GM23338 (cell line): ENCODE measurements around the gene KCNB1. TPM values are rescaled to one million over a fixed set of nuclear protein-coding genes. Genes with fewer than 3 reads are reported as not detected.

Experiments used
- ATAC-seq: fragments of 200-7000 bp; cut with Tn5 transposase; 3 replicates; pipeline ENCODE4 v1.9.1; 2020
- DNase-seq: peaks from one replicate; pipeline ENCODE4 v3.0.0-alpha.2; 2015; ENCODE audit warnings: low spot score
- H2AFZ ChIP-seq: fragments of 200-600 bp; sonication (generic); 2 replicates; pipeline ENCODE4 v1.8.0; 2016; ENCODE audit warnings: antibody characterized with exemption, mild to moderate bottlenecking, moderate library complexity
- H3F3A ChIP-seq: fragments of 200-600 bp; sonication (generic); replicated peaks from 2 replicates; pipeline ENCODE4 v1.8.0; 2017; ENCODE audit warnings: antibody characterized with exemption, mixed run types, low read depth
- H3K27ac ChIP-seq: fragments of 200-600 bp; sonication (generic); 2 replicates; pipeline ENCODE4 v1.6.1; 2016; ENCODE audit warnings: low read depth
- H3K27me3 ChIP-seq: fragments of 200-600 bp; sonication (generic); 2 replicates; pipeline ENCODE4 v1.8.0; 2016; ENCODE audit warnings: mild to moderate bottlenecking, mixed run types, moderate library complexity; ENCODE audit not compliant: insufficient read depth
- H3K36me3 ChIP-seq: fragments of 200-600 bp; sonication (generic); 2 replicates; pipeline ENCODE4 v1.8.0; 2016; ENCODE audit warnings: mild to moderate bottlenecking; ENCODE audit not compliant: insufficient read depth
- H3K4me1 ChIP-seq: fragments of 200-600 bp; sonication (generic); 2 replicates; pipeline ENCODE4 v1.8.0; 2016; ENCODE audit warnings: mild to moderate bottlenecking, moderate library complexity; ENCODE audit not compliant: insufficient read depth
- H3K4me2 ChIP-seq: fragments of 200-600 bp; sonication (generic); 2 replicates; pipeline ENCODE4 v1.7.1; 2017; ENCODE audit warnings: mixed run types
- H3K4me3 ChIP-seq: fragments of 200-600 bp; sonication (generic); 2 replicates; pipeline ENCODE4 v1.6.1; 2016; ENCODE audit warnings: mixed run types
- H3K79me2 ChIP-seq: fragments of 200-600 bp; sonication (generic); replicated peaks from 2 replicates; pipeline ENCODE4 v1.8.0; 2017; ENCODE audit warnings: mild to moderate bottlenecking; ENCODE audit not compliant: insufficient read depth
- H3K9me2 ChIP-seq: fragments of 200-600 bp; sonication (generic); 2 replicates; pipeline ENCODE4 v1.8.0; 2017; ENCODE audit not compliant: insufficient read depth
- H4K20me1 ChIP-seq: fragments of 200-600 bp; sonication (generic); replicated peaks from 2 replicates; pipeline ENCODE4 v1.8.0; 2017; ENCODE audit warnings: mild to moderate bottlenecking; ENCODE audit not compliant: insufficient read depth
- H3K27ac Mint-ChIP-seq: 2 replicates; pipeline ENCODE4 v1.8.0; 2020; ENCODE audit warnings: inconsistent platforms, mild to moderate bottlenecking, moderate library complexity, mixed read lengths
- H3K27me3 Mint-ChIP-seq: 3 replicates; pipeline ENCODE4 v1.8.0; 2022; ENCODE audit warnings: low read depth, mild to moderate bottlenecking, moderate library complexity, mixed read lengths, inconsistent platforms; ENCODE audit not compliant: insufficient read depth, poor library complexity
- H3K36me3 Mint-ChIP-seq: 3 replicates; pipeline ENCODE4 v1.8.0; 2021; ENCODE audit warnings: low read depth, mild to moderate bottlenecking, inconsistent platforms, moderate library complexity, mixed read lengths
- H3K4me1 Mint-ChIP-seq: 3 replicates; pipeline ENCODE4 v1.8.0; 2020; ENCODE audit warnings: mild to moderate bottlenecking, inconsistent platforms, mixed read lengths
- H3K4me3 Mint-ChIP-seq: 3 replicates; pipeline ENCODE4 v1.8.0; 2021; ENCODE audit warnings: moderate library complexity, mild to moderate bottlenecking, inconsistent platforms, mixed read lengths
- H3K9me3 Mint-ChIP-seq: 3 replicates; pipeline ENCODE4 v1.8.0; 2020; ENCODE audit warnings: moderate library complexity, mild to moderate bottlenecking, inconsistent platforms, mixed read lengths
- CREB1 ChIP-seq: fragments of 250-450 bp; sonication (Bioruptor Pico); IDR thresholded peaks from 2 replicates; pipeline ENCODE4 v1.5.0; 2020; ENCODE audit warnings: low read depth, mild to moderate bottlenecking, moderate library complexity
- CTCF ChIP-seq, 2 experiments: fragments of 200-600 bp in 1 of 2; sonication (generic) in 1 of 2; conservative IDR thresholded peaks; 2 replicates each; pipeline versions ENCODE4 v1.5.1 to v1.6.1; 2016 to 2017; ENCODE audit warnings: antibody characterized with exemption in 2 of 2, low read depth in 2 of 2, mild to moderate bottlenecking in 2 of 2, moderate library complexity in 1 of 2
- ETS1 ChIP-seq: IDR thresholded peaks from 2 replicates; pipeline ENCODE4 v1.6.1; 2016; ENCODE audit warnings: antibody characterized with exemption
- EZH2 ChIP-seq: fragments of 200-600 bp; sonication (generic); IDR thresholded peaks from one replicate; pipeline ENCODE4 v1.8.0; 2017; ENCODE audit warnings: antibody characterized with exemption, mild to moderate bottlenecking, low read depth; ENCODE audit not compliant: unreplicated experiment
- EZH2phosphoT487 ChIP-seq: fragments of 200-600 bp; sonication (generic); IDR thresholded peaks from one replicate; pipeline ENCODE4 v1.8.1; 2018; ENCODE audit warnings: antibody characterized with exemption; ENCODE audit not compliant: unreplicated experiment
- JUNB ChIP-seq: IDR thresholded peaks from one replicate; pipeline ENCODE4 v1.6.1; 2016; ENCODE audit warnings: antibody characterized with exemption; ENCODE audit not compliant: unreplicated experiment
- NANOG ChIP-seq: IDR thresholded peaks from 2 replicates; pipeline ENCODE4 v1.6.1; 2016; ENCODE audit warnings: antibody characterized with exemption, borderline replicate concordance
- POLR2AphosphoS5 ChIP-seq: IDR thresholded peaks from 2 replicates; pipeline ENCODE4 v1.6.1; 2016; ENCODE audit warnings: antibody characterized with exemption, low read depth
- REST ChIP-seq: IDR thresholded peaks from one replicate; pipeline ENCODE4 v1.6.1; 2018; ENCODE audit warnings: antibody characterized with exemption; ENCODE audit not compliant: unreplicated experiment
- STAT1 ChIP-seq: IDR thresholded peaks from one replicate; pipeline ENCODE4 v1.6.1; 2016; ENCODE audit warnings: antibody characterized with exemption; ENCODE audit not compliant: unreplicated experiment
- ZNF114 ChIP-seq: fragments of 250-450 bp; sonication (Bioruptor Pico); IDR thresholded peaks from 2 replicates; pipeline ENCODE4 v1.5.0; 2020; ENCODE audit warnings: mild to moderate bottlenecking, moderate library complexity
- ZNF331 ChIP-seq: fragments of 250-450 bp; sonication (Bioruptor Pico); IDR thresholded peaks from 2 replicates; pipeline ENCODE4 v1.5.0; 2020; ENCODE audit warnings: low read depth, mild to moderate bottlenecking, moderate library complexity
- ZNF462 ChIP-seq: fragments of 250-450 bp; sonication (Bioruptor Pico); IDR thresholded peaks from 2 replicates; pipeline ENCODE4 v1.5.0; 2020; ENCODE audit warnings: mild to moderate bottlenecking, moderate library complexity
- polyA plus RNA-seq: library from polyadenylated mRNA; unstranded; fragments of >200 nt; fragmentation: Nextera tagmentation; extraction: Ambion mirVana; gene quantifications from 2 replicates; pipeline ENCODE4 v1.2.1, GENCODE V29; 2016
- total RNA-seq: library from RNA; depleted of rRNA; stranded (reverse); fragments of >200 nt; shearing (Covaris generic); gene quantifications from 2 replicates; pipeline ENCODE4 v1.2.3, GENCODE V29; 2014

The KCNB1 gene
- total and polyA plus RNA-seq, 2 experiments from 2014 or later = 0.28 to 0.29 TPM

- no peaks in the 10 kb centered on the region for H3K36me3 ChIP-seq
- DNase-seq = no peak
- no peak overlapping the region for H3K4me3 Mint-ChIP-seq
- peaks cover 5% of the 10 kb centered on the region; the same call in 1 of the 2 replicates for H3K4me1 ChIP-seq
- peaks cover 4% of the 10 kb centered on the region for H3K27me3 Mint-ChIP-seq
- H2AFZ ChIP-seq = no peak overlapping the region
- no peaks in the 10 kb centered on the region for H3K9me2 ChIP-seq
- H3K27ac Mint-ChIP-seq = no peak overlapping the region
- H4K20me1 ChIP-seq = no peaks in the 10 kb centered on the region; the same call in 1 of the 2 replicates
- no peak overlapping the region for H3K4me2 ChIP-seq
- no peaks in the 10 kb centered on the region for H3K27me3 ChIP-seq
- no peaks in the 10 kb centered on the region for H3K9me3 Mint-ChIP-seq
- ATAC-seq = no peak
- no peaks in the 10 kb centered on the region for H3K36me3 Mint-ChIP-seq
- H3F3A ChIP-seq = no peaks in the 10 kb centered on the region
- TF ChIP-seq ZNF114 (CRISPR knock-in tag) (no peak), NANOG (no peak), REST (no peak), EZH2 (no peak), EZH2phosphoT487 (no peak), ETS1 (no peak), CTCF (conservative IDR thresholded peaks at IDR 0.05; ENCODE audit: low read depth in 2 of 2) (no peak), ZNF331 (CRISPR knock-in tag) (no peak), JUNB (no peak), STAT1 (no peak), CREB1 (CRISPR knock-in tag) (no peak), POLR2AphosphoS5 (no peak), ZNF462 (CRISPR knock-in tag) (no peak)
- peaks cover 10% of the 10 kb centered on the region for H3K4me1 Mint-ChIP-seq
- no peaks in the 10 kb centered on the region for H3K79me2 ChIP-seq
- H3K27ac ChIP-seq = no peak overlapping the region
- no peak overlapping the region for H3K4me3 ChIP-seq
Observed at GRCh38 chr20:49415668-49416044, 66.8 kb downstream of the KCNB1 start.
